ENCODE results near the gene ADSS2. TPM values are rescaled to one million over a fixed set of nuclear protein-coding genes. Genes with fewer than 3 reads are reported as not detected.

The ADSS2 gene
- total RNA-seq, 1 donor from 2014 or later: 38.7 TPM

GRCh38 chr1:244387415-244387814 lies 64.3 kb downstream of the ADSS2 start:
- Mint-ChIP-seq H3K36me3 (no peaks in the 10 kb centered on the region), H3K9me3 (peaks cover 5% of the 10 kb centered on the region), H3K27ac (no peak overlapping the region), H3K4me1 (ENCODE audit: unreplicated experiment) (no peaks in the 10 kb centered on the region), H3K4me3 (no peak overlapping the region), H3K27me3 (no peaks in the 10 kb centered on the region)
- no peak for DNase-seq (ENCODE audit: extremely low spot score, unreplicated experiment)
- no peak for TF ChIP-seq CTCF (conservative IDR thresholded peaks at IDR 0.05)

GRCh38 chr1:244386595-244386994 lies 65.1 kb downstream of the ADSS2 start:
- Mint-ChIP-seq H3K27ac (no peak overlapping the region), H3K9me3 (no peaks in the 10 kb centered on the region), H3K36me3 (no peaks in the 10 kb centered on the region), H3K4me3 (no peak overlapping the region), H3K4me1 (ENCODE audit: unreplicated experiment) (no peaks in the 10 kb centered on the region), H3K27me3 (no peaks in the 10 kb centered on the region)
- TF ChIP-seq CTCF (conservative IDR thresholded peaks at IDR 0.05): no peak
- no peak for DNase-seq (ENCODE audit: extremely low spot score, unreplicated experiment)

GRCh38 chr1:244384066-244384465 lies 67.6 kb downstream of the ADSS2 start:
- H3K4me3 Mint-ChIP-seq: no peak overlapping the region
- no peaks in the 10 kb centered on the region for H3K9me3 Mint-ChIP-seq
- no peak for DNase-seq (ENCODE audit: extremely low spot score, unreplicated experiment)
- H3K27me3 Mint-ChIP-seq: no peaks in the 10 kb centered on the region
- no peak for TF ChIP-seq CTCF (conservative IDR thresholded peaks at IDR 0.05)
- H3K4me1 Mint-ChIP-seq (ENCODE audit: unreplicated experiment): no peaks in the 10 kb centered on the region
- no peak overlapping the region for H3K27ac Mint-ChIP-seq
- H3K36me3 Mint-ChIP-seq: no peaks in the 10 kb centered on the region

GRCh38 chr1:244383278-244383884 lies 68.3 kb downstream of the ADSS2 start:
- TF ChIP-seq CTCF (conservative IDR thresholded peaks at IDR 0.05): peak; percentile 40
- DNase-seq (ENCODE audit: extremely low spot score, unreplicated experiment): no peak
- H3K4me3 Mint-ChIP-seq: no peak overlapping the region
- no peaks in the 10 kb centered on the region for H3K36me3 Mint-ChIP-seq
- no peaks in the 10 kb centered on the region for H3K9me3 Mint-ChIP-seq
- no peak overlapping the region for H3K27ac Mint-ChIP-seq
- H3K4me1 Mint-ChIP-seq (ENCODE audit: unreplicated experiment): no peaks in the 10 kb centered on the region
- H3K27me3 Mint-ChIP-seq: no peaks in the 10 kb centered on the region

GRCh38 chr1:244381878-244382565 lies 69.7 kb downstream of the ADSS2 start:
- no peak for TF ChIP-seq CTCF (conservative IDR thresholded peaks at IDR 0.05)
- no peaks in the 10 kb centered on the region for H3K36me3 Mint-ChIP-seq
- no peak overlapping the region for H3K27ac Mint-ChIP-seq
- no peaks in the 10 kb centered on the region for H3K9me3 Mint-ChIP-seq
- no peak for DNase-seq (ENCODE audit: extremely low spot score, unreplicated experiment)
- H3K4me3 Mint-ChIP-seq: no peak overlapping the region
- no peaks in the 10 kb centered on the region for H3K4me1 Mint-ChIP-seq (ENCODE audit: unreplicated experiment)
- H3K27me3 Mint-ChIP-seq: no peaks in the 10 kb centered on the region
